CD4-positive, alpha-beta T cell treated with Interleukin-15 for 1 hour (primary cell): Measurements from ENCODE around the gene ATP5F1D.
"Not testable (repeated sequence)": the region's sequence is repeated elsewhere in the genome, so short reads cannot be mapped to it uniquely, and the experiment has no call there.

Source experiments
- DNase-seq: peaks from one replicate; pipeline ENCODE4 v3.0.0-alpha.2; 2020

The ATP5F1D gene

DNA sequence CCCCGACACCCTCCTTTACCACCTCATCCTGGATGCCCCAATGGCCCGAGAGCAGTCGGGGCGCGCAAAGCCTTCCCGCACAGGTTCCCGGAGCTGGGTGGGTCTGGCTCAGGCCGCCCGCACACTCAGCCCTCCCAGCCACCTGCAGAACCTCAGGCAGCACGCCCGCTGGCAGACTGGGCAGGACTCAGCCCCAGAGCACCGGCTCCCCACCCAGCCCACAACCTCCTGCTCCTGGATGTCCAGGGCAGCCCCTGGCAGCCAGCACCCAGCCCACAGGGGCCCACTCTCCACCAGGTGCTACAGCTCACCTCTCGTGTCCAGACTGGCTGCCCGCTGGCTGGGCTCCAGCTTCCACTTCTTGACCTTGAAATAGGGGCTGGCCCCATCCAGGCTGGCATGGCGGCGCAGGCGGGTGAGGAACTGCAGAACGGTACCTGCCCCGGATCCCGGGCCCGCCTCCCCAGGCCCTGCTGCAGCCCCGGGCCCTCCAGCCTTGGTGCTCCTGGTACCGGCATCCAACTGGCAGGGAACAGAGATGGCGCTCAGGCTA is 8.4 kb upstream of the ATP5F1D start:
- DNase-seq = no peak

DNA sequence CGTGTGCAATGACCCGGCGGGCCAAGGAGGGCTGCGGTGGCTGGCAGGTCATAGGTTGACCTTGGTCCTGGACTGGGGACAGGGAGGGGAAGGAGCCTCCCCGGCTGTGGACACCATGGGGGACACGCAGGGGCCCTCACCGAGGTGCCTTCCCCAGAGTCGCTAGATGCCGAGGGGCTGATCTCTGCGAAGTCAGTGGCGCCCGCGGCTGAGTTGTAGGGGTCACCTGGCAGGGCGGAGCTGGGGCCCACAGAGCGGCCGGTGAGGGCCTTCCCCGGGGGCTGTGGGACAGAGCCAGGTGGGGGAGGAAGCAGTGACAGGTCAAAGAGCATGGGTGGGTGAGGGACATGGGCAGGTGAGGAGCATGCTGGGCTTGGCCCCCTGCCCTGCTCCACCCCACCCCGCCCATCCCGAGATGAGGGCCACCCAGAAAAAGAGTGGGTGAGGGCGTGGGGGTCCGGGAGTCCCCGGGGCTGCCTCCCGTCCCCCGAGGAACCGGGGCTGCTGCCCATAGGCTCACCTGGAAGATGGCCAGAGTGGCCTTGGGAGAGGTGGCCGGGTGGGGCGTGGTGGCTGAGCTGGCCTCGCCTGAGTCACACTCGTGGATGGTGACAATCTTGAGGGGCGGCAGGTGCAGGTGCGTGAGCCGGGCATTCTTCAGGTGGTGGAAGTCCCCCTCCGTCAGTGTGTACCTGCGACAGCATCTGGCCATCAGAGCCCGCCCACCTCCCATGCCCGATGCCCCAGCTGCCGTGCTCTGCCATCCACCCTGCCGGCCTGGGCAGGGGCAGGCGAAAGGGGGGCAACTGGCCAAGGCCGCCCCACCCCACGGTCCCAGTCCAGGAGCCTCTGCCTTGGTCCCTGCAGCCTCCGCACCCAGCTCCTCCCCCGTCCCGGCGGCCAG is 7.2 kb upstream of the ATP5F1D start:
- no peak for DNase-seq

DNA sequence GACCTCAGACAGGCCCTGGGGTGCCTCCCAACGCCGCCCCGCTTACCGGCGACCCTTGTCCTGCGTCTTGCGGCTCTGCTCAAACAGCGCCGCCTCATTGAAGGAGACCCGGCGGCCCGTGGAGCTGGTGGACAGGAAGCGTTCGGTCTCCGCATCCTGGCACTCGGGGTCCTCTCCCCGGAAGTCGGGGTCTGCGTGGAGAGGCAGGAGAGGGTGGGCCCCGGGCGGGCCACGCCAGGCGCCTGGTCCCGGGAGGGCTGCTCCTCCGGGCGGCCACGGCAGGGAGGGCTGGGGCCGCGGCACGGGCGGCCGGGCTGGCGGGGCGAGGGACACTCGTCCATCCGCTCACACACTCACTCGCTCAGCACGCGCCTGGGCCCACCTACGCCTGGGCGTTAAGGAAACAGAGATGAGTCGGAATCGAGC is 6.6 kb upstream of the ATP5F1D start:
- no peak for DNase-seq

DNA sequence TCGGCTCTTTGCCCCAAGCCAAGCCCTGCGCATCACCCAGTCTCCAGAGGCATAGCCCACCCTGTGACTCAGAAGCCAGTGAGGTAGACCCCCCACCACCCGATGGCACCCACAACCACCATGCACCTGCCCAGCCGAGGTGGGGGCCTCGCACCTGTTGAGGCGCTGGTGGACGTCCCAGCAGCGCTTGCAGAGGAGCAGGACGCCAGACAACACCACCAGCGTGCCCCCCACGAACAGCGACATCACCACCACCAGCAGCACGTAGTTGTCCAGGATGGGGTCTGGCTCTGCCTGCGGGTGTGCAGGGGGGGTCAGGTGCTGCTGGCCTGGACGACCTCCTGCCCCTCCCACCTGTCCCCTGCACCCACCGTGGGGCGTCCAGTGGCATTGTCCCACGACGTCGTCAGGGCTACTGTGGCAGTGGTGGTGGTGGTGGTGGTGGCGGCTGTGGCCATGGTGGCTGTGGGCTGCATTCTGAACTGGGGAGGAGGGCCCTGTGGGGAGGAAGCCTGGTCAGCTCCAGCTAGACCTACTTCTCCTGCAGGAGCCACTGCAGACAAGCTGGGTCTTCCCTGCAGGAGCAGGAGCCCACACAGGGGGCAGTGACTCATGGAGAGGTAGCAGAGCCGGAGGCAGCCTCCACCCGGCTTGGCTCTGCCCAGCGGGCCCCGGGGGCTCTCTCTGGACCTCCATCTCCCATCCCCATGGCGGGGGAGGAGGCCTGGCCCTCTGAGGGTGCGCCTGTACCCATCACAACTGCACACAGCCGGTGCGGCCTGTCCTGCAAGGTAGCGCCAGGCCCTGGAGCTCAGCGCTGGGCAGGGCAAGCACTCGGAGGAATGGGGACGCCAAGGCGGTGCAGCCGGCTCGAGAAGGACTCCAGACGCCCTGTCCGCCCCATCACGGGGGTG is 5.7 kb upstream of the ATP5F1D start:
- DNase-seq = no peak

DNA sequence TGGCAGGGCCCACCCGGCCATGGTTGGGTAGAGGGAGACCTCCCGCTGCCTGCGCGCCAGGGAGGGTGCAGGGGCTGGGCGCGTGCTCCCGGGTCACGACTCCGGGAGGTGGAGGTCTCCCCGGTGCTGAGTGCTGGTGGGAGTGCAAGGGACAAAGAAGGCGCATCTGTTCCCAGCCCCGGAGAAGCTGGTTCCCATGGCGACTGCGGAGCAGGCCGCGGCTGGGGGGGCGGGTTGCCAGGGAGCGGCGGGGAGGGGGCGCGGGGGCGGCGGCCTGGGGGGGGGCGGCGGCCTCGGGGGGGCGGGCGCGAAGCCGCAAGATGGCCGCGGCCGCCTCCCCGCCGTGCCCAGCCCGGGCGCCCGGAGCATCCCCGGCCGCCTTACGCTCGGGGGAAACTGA is 5.0 kb upstream of the ATP5F1D start:
- DNase-seq = no peak

DNA sequence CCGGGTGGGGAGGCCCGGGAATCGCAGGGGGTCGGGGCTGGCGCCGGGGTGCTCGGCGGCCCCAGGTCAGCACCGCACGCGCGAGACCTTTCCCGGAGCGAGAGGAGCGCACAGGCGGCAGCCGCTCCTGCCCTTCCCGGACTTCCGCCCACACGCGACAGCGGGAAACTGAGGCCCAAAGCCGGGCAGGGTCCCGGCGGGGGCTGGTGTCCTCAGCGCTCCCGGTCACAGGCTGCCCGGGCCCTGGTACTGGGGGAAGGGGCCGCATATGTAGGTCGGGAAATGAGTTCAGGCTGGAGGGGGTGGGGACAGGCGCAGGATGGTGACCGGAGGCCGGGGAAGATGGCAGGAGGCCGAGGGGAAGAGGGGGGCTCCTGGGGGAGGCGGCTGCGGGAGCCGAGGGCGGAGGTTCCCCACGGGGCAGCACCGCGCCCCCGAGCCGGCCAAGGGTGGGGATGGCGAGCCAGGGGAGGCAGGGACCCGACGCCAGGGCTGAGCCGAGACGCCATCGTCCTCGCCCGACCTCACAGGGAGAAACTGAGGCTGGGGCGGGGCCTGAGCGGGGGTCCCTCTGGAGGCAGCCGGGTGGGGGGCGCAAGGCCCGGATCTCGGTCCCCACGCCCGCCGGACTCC is 4.4 kb upstream of the ATP5F1D start:
- DNase-seq = no peak

DNA sequence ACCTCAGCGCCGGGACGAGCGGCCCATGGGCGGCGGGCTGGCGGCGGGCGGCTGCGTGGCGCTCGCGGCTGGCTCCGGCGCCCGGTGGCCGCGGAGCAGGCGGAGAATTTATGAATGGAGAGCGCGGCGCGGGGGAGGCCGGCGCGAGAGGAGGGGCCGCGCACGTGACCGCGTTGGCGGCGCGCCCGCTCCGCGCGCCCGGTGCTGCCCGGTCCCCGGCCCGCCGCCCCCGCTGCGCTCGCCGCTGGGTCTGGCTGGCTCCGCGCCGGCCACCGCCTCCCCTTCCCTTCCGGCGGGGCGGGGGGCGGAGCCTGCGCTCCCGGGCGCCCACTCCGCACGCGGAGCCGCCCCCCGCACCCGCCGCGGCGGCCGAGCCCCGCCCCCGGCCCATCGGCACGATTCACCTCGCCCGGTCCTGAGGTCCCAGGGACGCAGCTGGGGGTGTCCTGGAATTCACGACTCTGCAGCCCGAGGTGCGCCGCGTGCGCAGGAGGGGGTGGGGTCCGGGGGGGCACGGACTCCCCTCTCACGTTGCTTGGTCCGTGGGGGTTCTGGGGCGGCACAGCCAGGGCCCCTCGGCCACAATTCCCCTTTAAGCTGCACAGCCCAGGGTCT is 3.7 kb upstream of the ATP5F1D start, which contains the start of gene CBARP:
TSS of gene CBARP (minus strand) at position 252 of the 615 bp plus-strand sequence. CDS start 1,905 bp downstream, outside the sequence.
- DNase-seq = no peak

DNA sequence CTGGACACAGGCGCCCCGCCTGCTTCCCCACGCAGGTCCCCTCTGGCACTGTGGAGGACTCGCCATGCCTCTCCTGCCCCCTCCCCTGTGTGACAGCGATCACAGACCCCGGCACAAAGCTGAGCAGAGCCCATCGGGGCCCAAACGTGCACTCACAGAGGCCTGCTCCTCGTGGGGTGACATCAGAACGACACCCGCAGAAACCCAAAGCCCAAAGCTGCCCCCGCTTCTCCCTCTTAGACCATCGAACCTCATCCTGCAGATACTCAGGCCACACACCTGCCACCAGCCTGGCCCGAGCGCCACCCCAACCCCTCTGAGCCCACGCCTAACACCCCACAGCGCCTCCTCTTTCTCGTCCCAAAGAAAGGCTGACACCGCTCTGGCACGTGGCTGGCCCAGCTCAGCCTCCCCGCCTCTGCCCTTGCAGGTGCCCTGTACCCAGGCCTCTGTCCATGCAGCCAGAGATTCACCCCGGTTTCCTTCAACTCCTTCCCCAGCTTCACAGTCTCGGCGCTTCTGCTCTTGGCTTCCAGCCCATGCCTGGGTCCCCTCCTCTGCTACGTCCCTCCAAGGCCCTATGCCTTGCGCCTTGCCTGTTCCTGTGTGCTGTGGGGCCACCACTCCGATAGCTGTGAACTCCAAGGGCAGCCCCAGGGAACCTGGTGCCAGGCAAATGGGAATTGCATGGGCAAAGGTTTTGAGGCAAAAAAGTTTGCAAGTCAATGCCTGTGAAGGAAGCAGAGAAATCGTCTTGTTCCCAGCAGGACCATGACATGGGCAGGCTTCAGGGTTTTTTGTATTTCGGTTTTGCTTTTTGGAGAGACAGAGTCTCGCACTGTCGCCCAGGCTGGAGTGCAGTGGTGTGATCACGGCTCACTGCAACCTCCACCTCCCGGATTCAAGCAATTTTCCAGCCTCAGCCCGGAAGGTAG is 2.9 kb upstream of the ATP5F1D start:
- no peak for DNase-seq

DNA sequence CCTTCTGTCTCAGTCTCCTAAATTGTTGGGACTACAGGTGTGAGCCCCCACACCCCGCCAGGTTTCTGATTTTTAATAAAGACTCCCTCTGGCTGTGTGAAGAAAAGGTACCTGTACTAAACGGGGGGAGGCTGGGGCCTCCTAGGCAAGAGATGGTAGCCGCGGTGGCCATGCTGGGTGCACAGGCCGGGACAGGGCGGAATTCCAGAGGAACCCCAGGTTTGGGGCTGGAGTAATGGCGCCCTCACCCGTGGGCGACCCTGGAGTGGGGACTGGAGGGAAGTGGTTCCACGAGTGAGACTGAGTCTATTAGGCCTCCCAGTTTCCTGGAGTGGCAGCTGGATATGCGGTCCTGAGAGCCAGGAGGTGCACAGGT is 2.1 kb upstream of the ATP5F1D start:
- no peak for DNase-seq

DNA sequence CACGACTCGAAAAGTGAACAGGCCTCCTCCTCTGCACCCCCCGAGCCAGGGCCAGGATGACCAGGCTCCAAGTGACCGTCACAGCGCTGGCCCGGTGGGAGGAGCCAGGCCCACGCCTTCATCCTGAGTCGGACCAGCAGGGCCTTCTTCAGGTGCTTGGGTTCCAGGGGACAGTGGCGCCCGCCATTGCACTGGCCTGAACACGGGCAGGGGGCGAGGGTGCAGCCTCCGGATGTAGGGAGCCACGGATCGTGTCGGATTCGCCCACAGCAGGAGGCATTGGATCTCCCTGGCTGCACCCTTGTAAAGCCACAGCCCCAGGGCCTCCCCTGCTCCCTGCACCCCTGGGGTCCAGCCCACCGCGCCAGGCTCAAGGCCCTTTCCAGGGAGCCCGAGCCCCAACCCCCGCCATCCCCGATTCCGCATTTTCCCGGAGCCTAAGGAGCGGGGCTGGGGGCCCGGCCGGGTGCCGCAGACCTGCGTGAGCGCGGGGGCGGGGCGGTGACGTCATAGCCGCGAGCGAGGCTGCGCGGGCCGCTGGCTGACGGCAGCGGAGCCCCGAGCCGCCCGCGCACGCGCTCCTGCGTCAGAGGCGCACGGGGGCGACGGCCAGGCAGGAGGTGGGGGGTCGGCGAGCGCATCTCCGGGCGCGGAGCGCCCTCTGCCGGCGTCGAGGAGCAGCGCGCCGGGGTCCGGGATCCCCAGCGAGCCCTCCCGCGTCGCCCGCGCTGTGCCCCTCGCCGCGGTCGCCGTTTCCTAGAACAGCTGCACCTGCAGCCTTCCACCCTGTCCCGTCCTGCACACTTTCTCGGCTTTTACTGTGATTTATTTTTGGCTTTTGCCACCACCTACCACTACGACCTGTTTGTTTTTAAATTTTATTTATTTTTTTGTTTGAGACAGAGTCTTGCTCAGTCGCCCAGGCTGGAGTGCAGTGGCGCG is 1.5 kb upstream of the ATP5F1D start:
- peak; percentile 94 for DNase-seq

DNA sequence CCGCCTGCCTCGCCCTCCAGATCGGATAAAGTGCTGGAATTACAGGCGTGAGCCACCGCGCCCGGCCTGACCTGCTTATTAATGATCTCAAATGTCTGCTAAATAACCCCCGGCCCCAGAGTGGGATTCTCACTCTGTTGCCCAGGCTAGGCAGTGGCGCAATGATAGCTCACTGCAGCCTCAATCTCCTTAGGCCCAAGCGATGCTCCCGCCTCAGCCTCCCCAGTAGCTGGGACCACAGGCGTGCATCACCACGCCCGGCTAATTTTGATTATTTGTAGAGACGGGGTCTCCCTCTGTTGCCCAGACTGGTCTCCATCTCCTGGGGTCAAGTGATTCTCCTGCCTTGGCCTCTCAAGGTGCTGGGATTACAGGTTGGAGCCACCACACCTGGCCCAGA is 626 bp upstream of the ATP5F1D start:
- no peak for DNase-seq

DNA sequence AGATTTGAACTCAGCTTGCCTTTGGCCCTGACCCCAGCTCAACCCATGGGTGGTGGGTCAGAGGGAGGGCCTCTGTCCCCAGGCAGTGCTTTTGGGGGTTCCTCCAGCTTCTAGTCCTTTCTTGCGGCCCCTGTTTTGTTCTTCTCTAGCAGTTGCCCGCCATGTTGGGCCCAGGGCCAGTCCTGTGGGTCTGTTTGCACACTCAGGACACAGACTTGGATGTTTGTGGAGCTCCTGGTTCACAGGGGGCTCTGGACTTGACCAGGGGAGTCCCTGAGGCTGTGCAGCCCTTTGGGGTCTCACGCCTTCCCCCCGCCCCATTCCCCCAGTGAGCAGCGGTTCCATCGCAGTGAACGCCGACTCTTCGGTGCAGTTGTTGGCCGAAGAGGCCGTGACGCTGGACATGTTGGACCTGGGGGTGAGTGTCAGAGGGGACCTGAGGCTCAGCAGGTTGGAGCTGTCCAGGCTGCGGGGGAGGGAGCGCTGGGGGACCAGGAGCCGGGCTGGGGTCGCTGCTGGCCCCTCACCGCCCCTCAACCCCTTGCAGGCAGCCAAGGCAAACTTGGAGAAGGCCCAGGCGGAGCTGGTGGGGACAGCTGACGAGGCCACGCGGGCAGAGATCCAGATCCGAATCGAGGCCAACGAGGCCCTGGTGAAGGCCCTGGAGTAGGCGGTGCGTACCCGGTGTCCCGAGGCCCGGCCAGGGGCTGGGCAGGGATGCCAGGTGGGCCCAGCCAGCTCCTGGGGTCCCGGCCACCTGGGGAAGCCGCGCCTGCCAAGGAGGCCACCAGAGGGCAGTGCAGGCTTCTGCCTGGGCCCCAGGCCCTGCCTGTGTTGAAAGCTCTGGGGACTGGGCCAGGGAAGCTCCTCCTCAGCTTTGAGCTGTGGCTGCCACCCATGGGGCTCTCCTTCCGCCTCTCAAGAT is 2.5 kb downstream of the ATP5F1D start:
- DNase-seq = peak; percentile 88

DNA sequence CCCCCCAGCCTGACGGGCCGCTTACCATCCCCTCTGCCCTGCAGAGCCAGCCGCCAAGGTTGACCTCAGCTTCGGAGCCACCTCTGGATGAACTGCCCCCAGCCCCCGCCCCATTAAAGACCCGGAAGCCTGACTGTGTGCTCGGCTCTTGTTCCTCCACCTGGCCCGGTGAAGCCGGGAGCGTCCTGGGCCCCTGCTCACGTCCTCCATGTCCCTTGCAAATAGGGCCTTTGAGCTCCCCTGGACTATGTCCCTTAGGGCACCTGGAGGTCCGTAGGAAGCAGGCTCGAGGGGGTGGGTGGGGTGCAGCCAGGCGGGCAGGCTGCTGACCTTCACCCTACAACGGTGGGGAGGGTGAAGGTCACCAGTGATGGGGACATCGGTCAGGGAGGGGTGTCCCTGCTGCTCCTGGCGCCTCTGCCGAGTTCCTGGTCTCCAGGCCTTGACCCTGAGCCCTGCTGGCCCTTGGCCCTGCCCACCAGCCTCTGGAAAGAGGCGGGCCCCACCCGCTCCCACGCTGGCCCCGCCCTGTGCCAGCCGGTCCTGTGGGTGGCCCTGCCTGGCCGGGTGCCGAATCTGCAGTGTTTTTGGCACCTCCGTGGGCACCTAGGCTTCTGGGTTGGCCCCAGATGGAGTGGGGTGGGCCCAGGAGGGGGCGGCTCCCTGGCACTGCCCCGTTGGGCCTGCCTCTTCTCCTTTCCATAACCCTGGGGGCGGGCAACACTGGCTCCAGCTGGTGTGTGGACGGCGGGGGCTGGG is 3.3 kb downstream of the ATP5F1D start:
- DNase-seq = peak; percentile 41

DNA sequence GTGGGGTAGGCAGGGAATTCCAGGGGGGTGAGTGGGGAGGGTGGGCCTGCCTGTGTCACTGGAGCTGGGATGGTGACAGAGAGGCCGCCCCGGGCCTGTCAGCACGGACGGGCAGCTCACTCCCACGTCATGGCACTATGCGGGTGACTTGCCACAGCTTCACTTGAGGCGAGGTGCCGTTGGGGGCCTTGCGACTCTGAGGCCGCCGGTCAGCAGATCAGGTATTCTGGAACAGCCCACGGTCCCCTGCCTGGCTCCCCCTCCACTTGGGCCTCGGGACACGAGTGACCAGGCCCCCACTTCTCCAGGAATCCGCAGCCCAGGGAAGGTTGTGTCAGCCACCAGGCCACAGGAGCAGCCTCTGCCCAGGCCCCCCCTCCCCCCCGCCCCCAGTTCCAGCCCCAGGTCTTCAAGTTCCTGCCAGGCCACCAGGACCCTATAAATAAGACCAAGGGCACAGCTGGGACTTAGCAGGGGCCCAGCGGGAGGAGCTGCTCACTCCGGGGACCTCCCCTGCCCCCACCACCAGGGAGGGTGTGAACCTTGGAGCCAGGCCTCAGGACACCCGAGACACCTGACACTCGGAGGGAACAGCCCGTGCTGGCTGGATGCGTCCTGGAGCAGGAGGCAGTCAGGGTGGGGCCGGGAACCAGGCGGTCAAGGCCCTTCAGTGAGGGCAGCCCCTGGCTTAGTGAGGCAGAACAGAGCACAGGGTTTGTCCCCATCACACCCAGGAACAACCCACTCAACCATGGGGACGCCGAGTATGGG is 4.1 kb downstream of the ATP5F1D start:
- no peak for DNase-seq

DNA sequence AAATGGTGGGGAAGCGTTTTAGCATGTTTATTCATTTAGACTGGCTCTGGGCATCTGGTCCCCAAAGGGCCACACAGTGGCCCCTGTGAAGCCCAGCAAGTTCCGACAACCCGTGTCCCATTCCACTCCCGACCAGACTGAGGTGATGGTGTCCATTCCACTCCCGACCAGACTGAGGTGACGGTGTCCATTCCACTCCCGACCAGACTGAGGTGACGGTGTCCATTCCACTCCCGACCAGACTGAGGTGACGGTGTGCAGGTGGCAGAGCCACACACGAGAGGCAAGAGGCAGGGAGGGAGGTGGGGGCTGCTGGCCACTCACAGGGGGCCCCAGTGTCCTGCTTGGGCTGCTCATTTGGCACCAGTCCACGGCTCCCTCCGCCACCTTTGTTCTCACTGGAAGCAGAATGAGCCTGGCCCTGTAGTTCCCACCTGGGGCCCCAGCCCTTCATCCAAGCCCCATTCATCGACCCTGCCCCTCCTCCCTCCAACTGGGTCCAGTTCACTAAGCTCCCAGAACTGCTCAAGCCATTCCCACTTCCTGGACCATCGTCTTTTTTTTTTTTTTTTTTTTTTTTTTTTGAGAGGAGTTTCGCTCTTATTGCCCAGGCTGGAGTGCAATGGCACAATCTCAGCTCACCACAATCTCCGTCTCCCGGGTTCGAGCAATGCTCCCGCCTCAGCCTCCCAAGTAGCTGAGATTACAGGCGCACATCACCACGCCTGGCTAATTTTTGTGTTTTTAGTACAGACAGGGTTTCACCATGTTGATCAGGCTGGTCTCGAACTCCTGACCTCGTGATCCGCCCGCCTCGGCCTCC is 4.9 kb downstream of the ATP5F1D start:
- not testable (repeated sequence) for DNase-seq

DNA sequence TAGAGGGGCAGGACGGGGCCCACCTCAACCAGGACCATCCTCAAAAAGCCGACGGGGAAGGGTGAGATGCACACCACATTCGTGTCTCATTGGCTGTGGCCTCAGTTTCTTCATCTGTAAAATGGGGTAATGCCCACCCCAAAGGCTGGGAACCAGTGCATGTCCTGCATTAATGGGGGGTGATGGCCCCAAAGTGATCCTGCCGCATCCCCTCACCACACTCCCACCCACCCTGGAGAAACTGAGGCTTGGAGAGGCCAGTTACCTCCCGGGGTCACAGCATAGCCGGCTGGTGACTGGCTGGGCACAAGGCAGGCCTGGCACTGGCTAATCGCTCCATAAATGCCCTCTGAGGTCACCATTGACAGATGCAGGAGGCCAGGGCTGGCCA is 6.2 kb downstream of the ATP5F1D start:
- no peak for DNase-seq
